Small intestine (tissue), 7 donors: ENCODE results near the gene NDUFB4. TPM values are rescaled to one million over a fixed set of nuclear protein-coding genes. Genes with fewer than 3 reads are reported as not detected.
A peak's percentile ranks its signal among the peaks of the same experiment; 100 is the strongest.
"Not testable (repeated sequence)": the region's sequence is repeated elsewhere in the genome, so short reads cannot be mapped to it uniquely, and the experiment has no call there.

Source experiments
- DNase-seq, 2 donors: peaks; one replicate each; pipeline versions ENCODE4 v3.0.0 to v3.0.0-alpha.2; 2013
- FAIRE-seq: peaks from 2 replicates; lab custom pipeline; 2012; peaks lifted over from hg19 to GRCh38; lab: Jason Lieb, UNC
- H3K27ac ChIP-seq, 3 donors: one replicate each; pipeline ENCODE4 v1.5.1; 2013; ENCODE audit warnings: low read length in 2 of 3, mild to moderate bottlenecking in 2 of 3, control low read depth in 1 of 3, inconsistent platforms in 1 of 3, low read depth in 1 of 3, moderate library complexity in 1 of 3
- H3K27me3 ChIP-seq, 3 donors: one replicate each; pipeline ENCODE4 v1.6.1; 2013; ENCODE audit warnings: low read length in 3 of 3, inconsistent platforms in 1 of 3; ENCODE audit not compliant: control insufficient read depth in 3 of 3, insufficient read depth in 3 of 3
- H3K36me3 ChIP-seq, 3 donors: one replicate each; pipeline ENCODE4 v1.6.1; 2013; ENCODE audit warnings: low read length in 3 of 3, inconsistent platforms in 1 of 3, low read depth in 1 of 3, mild to moderate bottlenecking in 1 of 3, moderate library complexity in 1 of 3; ENCODE audit not compliant: control insufficient read depth in 3 of 3, insufficient read depth in 2 of 3
- H3K4me1 ChIP-seq, 3 donors: one replicate each; pipeline ENCODE4 v1.6.1; 2013; ENCODE audit warnings: low read length in 2 of 3, inconsistent platforms in 1 of 3, low read depth in 1 of 3, mild to moderate bottlenecking in 1 of 3, moderate library complexity in 1 of 3; ENCODE audit not compliant: control insufficient read depth in 3 of 3, insufficient read depth in 2 of 3
- H3K4me3 ChIP-seq, 3 donors: one replicate each; pipeline ENCODE4 v1.5.1; 2013; ENCODE audit warnings: low read length in 3 of 3, control low read depth in 1 of 3, inconsistent platforms in 1 of 3, low read depth in 1 of 3, mild to moderate bottlenecking in 1 of 3, moderate library complexity in 1 of 3
- H3K9me3 ChIP-seq, 2 donors: one replicate each; pipeline ENCODE4 v1.6.1; 2013; ENCODE audit warnings: low read depth in 1 of 2, low read length in 1 of 2; ENCODE audit not compliant: control insufficient read depth in 2 of 2, insufficient read depth in 1 of 2
- WGBS, 3 donors: extraction: QIAGEN DNeasy Blood & Tissue Kit; methylation state at CpG; one replicate each; pipeline ENCODE4 v1.1.7; 2013; 5-methylcytosine and 5-hydroxymethylcytosine counted together
- polyA plus RNA-seq, 4 donors: library from polyadenylated mRNA; stranded (reverse) in 3 of 4; unstranded in 1 of 4; fragments of 200-250 nt in 3 of 4; fragments of 120-200 nt in 1 of 4; gene quantifications; one replicate each; pipeline versions ENCODE4 v1.2.1 to v1.2.3, GENCODE V29; 2013
- donor health status: healthy with polysubstance abuse.
- donor health status: control.
- donor health status: control.
- donor health status: Bipolar disorder and iron deficiency.
- donor health status: healthy.

Gene NDUFB4
- polyA plus RNA-seq, 4 donors = 159 to 263 (median 251) TPM

- Histone ChIP-seq H3K27me3 (no peaks in the 10 kb centered on the region), H3K36me3 (no peaks in the 10 kb centered on the region), H3K4me3 (no peak overlapping the region), H3K27ac (no peak overlapping the region), H3K9me3 (no peaks in the 10 kb centered on the region), H3K4me1 (no peaks in the 10 kb centered on the region)
- WGBS, 3 donors = 71 to 83% (median 78%) methylated on average over 13 of the region's 13 CpGs
- FAIRE-seq (no peak), DNase-seq (no peak)
Observed at GRCh38 chr3:120615847-120616609, 19.9 kb downstream of the NDUFB4 start.

- 57 to 83% (median 76%) methylated on average over 8 of the region's 8 CpGs for WGBS, 3 donors
- DNase-seq = peak in 1 of 2 donors; percentile 37
- H3K4me3 ChIP-seq, H3K27ac ChIP-seq, H3K27me3 ChIP-seq, FAIRE-seq, H3K9me3 ChIP-seq, H3K4me1 ChIP-seq, H3K36me3 ChIP-seq: not testable (repeated sequence)
Observed at GRCh38 chr3:120616745-120617144, 20.6 kb downstream of the NDUFB4 start.

- Histone ChIP-seq H3K4me1 (no peaks in the 10 kb centered on the region), H3K4me3 (no peak overlapping the region), H3K27me3 (no peaks in the 10 kb centered on the region), H3K36me3 (no peaks in the 10 kb centered on the region), H3K9me3 (peaks cover 2 to 27% of the 10 kb centered on the region in 2 donors), H3K27ac (no peak overlapping the region)
- FAIRE-seq (no peak), DNase-seq (no peak)
- 74 to 83% (median 77%) methylated on average over 3 of the region's 3 CpGs for WGBS, 3 donors
Observed at GRCh38 chr3:120622457-120622856, 26.3 kb downstream of the NDUFB4 start.

GRCh38 chr3:120622870-120623726, 27.0 kb downstream of the NDUFB4 start:
- FAIRE-seq (no peak), DNase-seq (no peak)
- Histone ChIP-seq H3K9me3 (peaks cover 2 to 27% of the 10 kb centered on the region in 2 donors), H3K27me3 (no peaks in the 10 kb centered on the region), H3K27ac (no peak overlapping the region), H3K4me3 (no peak overlapping the region), H3K36me3 (no peaks in the 10 kb centered on the region), H3K4me1 (no peaks in the 10 kb centered on the region)
- WGBS, 3 donors = 86 to 88% (median 86%) methylated on average over 12 of the region's 12 CpGs

- Histone ChIP-seq H3K4me1 (no peaks in the 10 kb centered on the region), H3K27me3 (no peaks in the 10 kb centered on the region), H3K36me3 (peaks cover 0 to 2% (median 0%) of the 10 kb centered on the region in 3 donors), H3K4me3 (no peak overlapping the region), H3K9me3 (peaks cover 2 to 27% of the 10 kb centered on the region in 2 donors), H3K27ac (no peak overlapping the region)
- FAIRE-seq = no peak
- DNase-seq = no peak
Observed at GRCh38 chr3:120623727-120624093, 27.6 kb downstream of the NDUFB4 start.

- H3K27ac ChIP-seq = no peak overlapping the region
- H3K4me3 ChIP-seq = no peak overlapping the region
- peaks cover 2 to 27% of the 10 kb centered on the region in 2 donors for H3K9me3 ChIP-seq
- FAIRE-seq (no peak), DNase-seq (no peak)
- no peaks in the 10 kb centered on the region for H3K27me3 ChIP-seq
- no peaks in the 10 kb centered on the region for H3K4me1 ChIP-seq
- peaks cover 0 to 2% (median 0%) of the 10 kb centered on the region in 3 donors for H3K36me3 ChIP-seq
Observed at GRCh38 chr3:120625159-120625586, 29.0 kb downstream of the NDUFB4 start.

GRCh38 chr3:120634539-120634938, 38.4 kb downstream of the NDUFB4 start:
- H3K27ac ChIP-seq = no peak overlapping the region
- no peaks in the 10 kb centered on the region for H3K27me3 ChIP-seq
- whole genome bisulfite sequencing, 3 donors = 0 to 6% (median 5%) methylated on average over 1 of the region's 1 CpG
- no peak overlapping the region for H3K4me3 ChIP-seq
- H3K36me3 ChIP-seq = no peaks in the 10 kb centered on the region
- FAIRE-seq = no peak
- DNase-seq = peak; percentile 24 to 39
- H3K9me3 ChIP-seq = peaks cover 0 to 2% of the 10 kb centered on the region in 2 donors
- H3K4me1 ChIP-seq = peaks cover 0 to 3% (median 2%) of the 10 kb centered on the region in 3 donors

- no peak for FAIRE-seq
- Histone ChIP-seq H3K9me3 (no peaks in the 10 kb centered on the region), H3K27ac (no peak overlapping the region), H3K36me3 (peaks cover 0 to 4% (median 0%) of the 10 kb centered on the region in 3 donors), H3K27me3 (no peaks in the 10 kb centered on the region), H3K4me3 (no peak overlapping the region), H3K4me1 (peaks cover 0 to 3% (median 2%) of the 10 kb centered on the region in 3 donors)
- 28 to 41% (median 35%) methylated on average over 2 of the region's 2 CpGs for WGBS, 3 donors
- peak; percentile 65 to 84 for DNase-seq
Observed at GRCh38 chr3:120636795-120637401, 40.8 kb downstream of the NDUFB4 start.
